ENCODE results near the gene FCER1G. TPM values are rescaled to one million over a fixed set of nuclear protein-coding genes. Genes with fewer than 3 reads are reported as not detected.

Gene FCER1G
- total RNA-seq, 2 donors from 2014 or later: 0.68 to 0.69 TPM

GRCh38 chr1:161196111-161196510, 19.0 kb upstream of the FCER1G start:
- Histone ChIP-seq H3K4me1 (ENCODE audit: control insufficient read depth, insufficient read depth, low read length) (peaks cover 8% of the 10 kb centered on the region), H3K9ac (ENCODE audit: extremely low read depth, low read length, poor library complexity, severe bottlenecking) (no peak overlapping the region), H3K36me3 (ENCODE audit: control insufficient read depth, insufficient read depth, low read length) (no peaks in the 10 kb centered on the region), H3K27ac (ENCODE audit: low read depth, low read length) (no peak overlapping the region), H3K4me3 (ENCODE audit: low read length) (no peak overlapping the region), H3K9me3 (ENCODE audit: control insufficient read depth, low read length) (no peaks in the 10 kb centered on the region), H3K27me3 (ENCODE audit: control insufficient read depth, insufficient read depth, low read length, poor library complexity, severe bottlenecking) (no peaks in the 10 kb centered on the region)
- H3K36me3 Mint-ChIP-seq (ENCODE audit: low read depth): no peaks in the 10 kb centered on the region
- no peaks in the 10 kb centered on the region for H3K9me3 Mint-ChIP-seq
- DNase-seq: no peak
- no peak overlapping the region for H3K27ac Mint-ChIP-seq
- no peak for TF ChIP-seq CTCF (conservative IDR thresholded peaks at IDR 0.05)
- no peak overlapping the region for H3K4me3 Mint-ChIP-seq
- whole genome bisulfite sequencing, 2 experiments (ENCODE audit: insufficient coverage in 1 of 2, insufficient read length in 1 of 2): 95 to 96% methylated on average over 4 to 7 of the region's 7 CpGs
- no peaks in the 10 kb centered on the region for H3K27me3 Mint-ChIP-seq (ENCODE audit: insufficient read depth)
- peaks cover 43% of the 10 kb centered on the region for H3K4me1 Mint-ChIP-seq

- 84 to 88% methylated on average over 20 to 27 of the region's 27 CpGs for WGBS, 2 experiments (ENCODE audit: insufficient coverage in 1 of 2, insufficient read length in 1 of 2)
Measured at GRCh38 chr1:161196521-161197451, 18.3 kb upstream of the FCER1G start.

GRCh38 chr1:161197560-161198193, 17.4 kb upstream of the FCER1G start:
- 91 to 97% methylated on average over 4 to 11 of the region's 11 CpGs for WGBS, 2 experiments (ENCODE audit: insufficient coverage in 1 of 2, insufficient read length in 1 of 2)
- Mint-ChIP-seq H3K9me3 (no peaks in the 10 kb centered on the region), H3K4me1 (peaks cover 50% of the 10 kb centered on the region), H3K27ac (no peak overlapping the region), H3K27me3 (ENCODE audit: insufficient read depth) (no peaks in the 10 kb centered on the region), H3K4me3 (peak overlapping the region; percentile 31), H3K36me3 (ENCODE audit: low read depth) (peaks cover 2% of the 10 kb centered on the region)
- Histone ChIP-seq H3K27ac (ENCODE audit: low read depth, low read length) (no peak overlapping the region), H3K9ac (ENCODE audit: extremely low read depth, low read length, poor library complexity, severe bottlenecking) (no peak overlapping the region), H3K4me1 (ENCODE audit: control insufficient read depth, insufficient read depth, low read length) (peaks cover 15% of the 10 kb centered on the region), H3K36me3 (ENCODE audit: control insufficient read depth, insufficient read depth, low read length) (no peaks in the 10 kb centered on the region), H3K27me3 (ENCODE audit: control insufficient read depth, insufficient read depth, low read length, poor library complexity, severe bottlenecking) (no peaks in the 10 kb centered on the region), H3K9me3 (ENCODE audit: control insufficient read depth, low read length) (no peaks in the 10 kb centered on the region), H3K4me3 (ENCODE audit: low read length) (no peak overlapping the region)
- TF ChIP-seq CTCF (conservative IDR thresholded peaks at IDR 0.05): no peak
- DNase-seq: no peak

More at GRCh38 chr1:161196521-161197451, 18.3 kb upstream of the FCER1G start:
- Mint-ChIP-seq H3K9me3 (no peaks in the 10 kb centered on the region), H3K4me1 (peaks cover 50% of the 10 kb centered on the region), H3K4me3 (peak overlapping the region; percentile 31), H3K27ac (peak overlapping the region; percentile 48), H3K27me3 (ENCODE audit: insufficient read depth) (no peaks in the 10 kb centered on the region), H3K36me3 (ENCODE audit: low read depth) (no peaks in the 10 kb centered on the region)
- Histone ChIP-seq H3K27me3 (ENCODE audit: control insufficient read depth, insufficient read depth, low read length, poor library complexity, severe bottlenecking) (no peaks in the 10 kb centered on the region), H3K27ac (ENCODE audit: low read depth, low read length) (peak overlapping the region; percentile 16), H3K4me1 (ENCODE audit: control insufficient read depth, insufficient read depth, low read length) (peaks cover 13% of the 10 kb centered on the region), H3K9me3 (ENCODE audit: control insufficient read depth, low read length) (no peaks in the 10 kb centered on the region), H3K4me3 (ENCODE audit: low read length) (no peak overlapping the region), H3K9ac (ENCODE audit: extremely low read depth, low read length, poor library complexity, severe bottlenecking) (no peak overlapping the region), H3K36me3 (ENCODE audit: control insufficient read depth, insufficient read depth, low read length) (no peaks in the 10 kb centered on the region)
- TF ChIP-seq CTCF (conservative IDR thresholded peaks at IDR 0.05): no peak
- DNase-seq: peak; percentile 57

All from endodermal cell (in vitro differentiated cells).